C4-2B (cell line): ENCODE data around the gene NLGN4Y.

Experiments used
- CTCF ChIP-seq: fragments of 450-650 bp; conservative IDR thresholded peaks from 2 replicates; pipeline ENCODE4 v1.5.1; 2017; ENCODE audit warnings: mild to moderate bottlenecking
- ZFX ChIP-seq: fragments of 450-650 bp; IDR thresholded peaks from 2 replicates; pipeline ENCODE4 v1.6.1; 2017

DNA sequence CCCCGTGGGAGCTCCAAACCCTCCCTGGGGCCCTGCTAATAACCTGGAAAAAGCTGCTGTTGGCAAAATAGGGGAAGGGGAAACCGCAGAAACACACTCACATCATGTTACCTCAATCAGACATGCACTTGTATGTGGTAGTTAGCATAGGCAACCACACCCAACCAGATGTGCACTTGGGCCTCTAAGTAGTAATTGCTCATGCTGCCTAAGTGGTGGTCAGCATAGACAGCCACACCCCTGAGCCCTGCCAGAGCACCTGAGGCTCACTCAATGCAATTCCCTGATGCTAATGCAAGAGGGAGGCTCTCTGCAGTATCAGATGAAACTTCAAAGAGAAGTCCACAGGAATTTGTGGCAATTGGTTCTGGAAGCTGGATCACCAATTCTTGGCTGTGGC is 301.4 kb downstream of the NLGN4Y start:
- TF ChIP-seq CTCF (no peak), ZFX (no peak)
